ENCODE data around the gene PAH. TPM values are rescaled to one million over a fixed set of nuclear protein-coding genes. Genes with fewer than 3 reads are reported as not detected.

Gene PAH
- total and polyA plus RNA-seq, 2 donors, result 0.61 to 1.3 TPM

DNA sequence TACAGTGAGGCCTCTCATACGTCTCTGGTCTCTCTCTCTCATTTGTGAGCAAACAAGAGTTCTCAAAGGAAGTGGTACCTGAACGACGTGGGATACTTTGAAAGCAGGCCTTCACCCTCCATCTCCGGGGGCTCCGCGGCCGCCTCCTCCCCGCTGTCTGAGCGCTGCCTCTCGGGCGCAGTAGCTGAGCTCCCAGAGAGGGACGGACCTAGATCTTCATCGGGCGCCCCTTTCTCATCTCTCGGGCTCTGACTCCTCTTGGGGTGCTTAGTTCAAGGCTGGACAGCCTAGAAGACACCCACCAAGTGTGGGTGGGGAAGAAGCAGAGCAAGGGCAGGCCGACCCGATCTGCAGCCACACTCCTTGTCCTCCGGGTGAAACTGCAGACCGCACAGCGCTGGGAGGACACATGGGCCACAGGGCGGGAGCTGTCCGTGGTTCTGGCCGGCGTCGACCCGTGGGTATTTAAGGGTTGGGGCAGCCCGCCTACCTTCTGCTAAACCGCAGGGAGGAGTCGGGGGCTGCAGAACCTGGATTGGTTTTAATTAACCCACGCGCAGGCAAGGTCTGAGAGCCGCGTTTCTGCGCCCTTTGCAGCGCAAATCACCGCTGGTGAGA lies 92.7 kb downstream of the PAH start:
- 9% methylated on average over 36 of the region's 36 CpGs for WGBS
- DNase-seq (ENCODE audit: low read depth in 6 of 9, low spot score in 9 of 9), result peak in 2 of 9 donors; percentile 4 to 5
- H3K4me1 ChIP-seq (ENCODE audit: control insufficient read depth in 2 of 2, insufficient read depth in 2 of 2, low read length in 2 of 2), result no peaks in the 10 kb centered on the region
- no peak overlapping the region for H3K27ac ChIP-seq (ENCODE audit: low read depth in 1 of 2, low read length in 1 of 2)
- H3K4me3 ChIP-seq (ENCODE audit: low read length in 2 of 2), result no peak overlapping the region
- no peaks in the 10 kb centered on the region for H3K9me3 ChIP-seq (ENCODE audit: control insufficient read depth in 2 of 2, insufficient read depth in 1 of 2, low read length in 1 of 2)
- peaks cover 8 to 14% of the 10 kb centered on the region in 2 donors for H3K27me3 ChIP-seq (ENCODE audit: control insufficient read depth in 2 of 2, insufficient read depth in 1 of 2, low read length in 1 of 2)
- H3K36me3 ChIP-seq (ENCODE audit: control insufficient read depth in 2 of 2, insufficient read depth in 2 of 2, low read length in 1 of 2), result no peaks in the 10 kb centered on the region

DNA sequence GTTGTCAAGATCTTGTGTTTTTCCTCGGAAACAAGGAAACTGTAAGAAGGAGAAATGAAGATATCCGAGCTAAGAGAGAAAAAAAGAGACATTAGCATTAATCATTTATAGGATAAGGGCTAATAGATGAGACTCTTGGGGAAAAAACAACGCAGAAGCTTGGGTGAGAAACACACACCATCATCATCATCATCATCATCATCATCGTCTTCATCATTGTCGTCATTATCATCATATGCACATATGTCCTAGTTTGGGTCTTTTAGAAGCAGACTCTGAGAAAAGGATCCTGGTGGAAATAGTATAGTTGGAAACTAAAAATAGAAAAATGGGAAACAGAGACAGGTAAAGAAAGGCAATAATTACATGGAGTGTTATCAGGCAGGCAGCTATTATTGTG lies 95.9 kb downstream of the PAH start:
- Histone ChIP-seq H3K36me3 (ENCODE audit: control insufficient read depth in 2 of 2, insufficient read depth in 2 of 2, low read length in 1 of 2) (no peaks in the 10 kb centered on the region), H3K4me1 (ENCODE audit: control insufficient read depth in 2 of 2, insufficient read depth in 2 of 2, low read length in 2 of 2) (no peaks in the 10 kb centered on the region), H3K27ac (ENCODE audit: low read depth in 1 of 2, low read length in 1 of 2) (no peak overlapping the region), H3K9me3 (ENCODE audit: control insufficient read depth in 2 of 2, insufficient read depth in 1 of 2, low read length in 1 of 2) (no peaks in the 10 kb centered on the region), H3K4me3 (ENCODE audit: low read length in 2 of 2) (no peak overlapping the region), H3K27me3 (ENCODE audit: control insufficient read depth in 2 of 2, insufficient read depth in 1 of 2, low read length in 1 of 2) (peaks cover 8 to 14% of the 10 kb centered on the region in 2 donors)
- 79% methylated on average over 5 of the region's 5 CpGs for WGBS
- DNase-seq (ENCODE audit: low read depth in 6 of 9, low spot score in 9 of 9), result no peak

DNA sequence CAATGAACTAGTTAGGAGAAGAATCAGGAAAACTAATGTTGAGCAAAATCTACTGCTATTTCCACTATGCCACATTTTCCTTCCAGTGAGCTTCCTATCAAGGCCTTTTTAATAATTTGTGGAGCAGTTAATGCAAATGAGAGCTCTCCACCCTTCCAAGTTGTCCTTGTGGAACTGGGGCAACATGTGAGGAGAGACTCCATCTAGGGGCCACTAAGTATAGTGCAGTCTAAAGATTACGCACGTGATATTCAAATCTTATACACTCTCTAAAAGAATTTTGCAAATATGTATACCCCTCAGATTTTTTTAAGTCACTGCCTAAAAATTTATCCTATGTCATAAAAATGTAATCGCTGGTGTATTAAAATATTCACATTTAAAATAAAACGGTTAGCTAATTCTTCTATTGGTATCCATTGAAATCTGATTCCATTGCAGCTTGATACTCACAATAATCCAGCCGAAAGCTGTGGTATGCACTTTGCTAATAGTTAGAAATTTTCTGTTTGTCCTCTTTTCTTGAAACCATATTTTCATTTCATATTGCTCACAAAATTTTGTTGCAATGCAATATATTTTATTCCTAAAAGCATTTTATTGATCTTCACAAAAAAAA lies 100.1 kb downstream of the PAH start:
- peak in 1 of 9 donors; percentile 3 for DNase-seq (ENCODE audit: low read depth in 6 of 9, low spot score in 9 of 9)
- H3K4me1 ChIP-seq (ENCODE audit: control insufficient read depth in 2 of 2, insufficient read depth in 2 of 2, low read length in 2 of 2), result no peaks in the 10 kb centered on the region
- no peak overlapping the region for H3K27ac ChIP-seq (ENCODE audit: low read depth in 1 of 2, low read length in 1 of 2)
- H3K36me3 ChIP-seq (ENCODE audit: control insufficient read depth in 2 of 2, insufficient read depth in 2 of 2, low read length in 1 of 2), result no peaks in the 10 kb centered on the region
- no peak overlapping the region for H3K4me3 ChIP-seq (ENCODE audit: low read length in 2 of 2)
- H3K27me3 ChIP-seq (ENCODE audit: control insufficient read depth in 2 of 2, insufficient read depth in 1 of 2, low read length in 1 of 2), result no peaks in the 10 kb centered on the region
- WGBS, result 15% methylated on average over 5 of the region's 5 CpGs
- H3K9me3 ChIP-seq (ENCODE audit: control insufficient read depth in 2 of 2, insufficient read depth in 1 of 2, low read length in 1 of 2), result no peaks in the 10 kb centered on the region

DNA sequence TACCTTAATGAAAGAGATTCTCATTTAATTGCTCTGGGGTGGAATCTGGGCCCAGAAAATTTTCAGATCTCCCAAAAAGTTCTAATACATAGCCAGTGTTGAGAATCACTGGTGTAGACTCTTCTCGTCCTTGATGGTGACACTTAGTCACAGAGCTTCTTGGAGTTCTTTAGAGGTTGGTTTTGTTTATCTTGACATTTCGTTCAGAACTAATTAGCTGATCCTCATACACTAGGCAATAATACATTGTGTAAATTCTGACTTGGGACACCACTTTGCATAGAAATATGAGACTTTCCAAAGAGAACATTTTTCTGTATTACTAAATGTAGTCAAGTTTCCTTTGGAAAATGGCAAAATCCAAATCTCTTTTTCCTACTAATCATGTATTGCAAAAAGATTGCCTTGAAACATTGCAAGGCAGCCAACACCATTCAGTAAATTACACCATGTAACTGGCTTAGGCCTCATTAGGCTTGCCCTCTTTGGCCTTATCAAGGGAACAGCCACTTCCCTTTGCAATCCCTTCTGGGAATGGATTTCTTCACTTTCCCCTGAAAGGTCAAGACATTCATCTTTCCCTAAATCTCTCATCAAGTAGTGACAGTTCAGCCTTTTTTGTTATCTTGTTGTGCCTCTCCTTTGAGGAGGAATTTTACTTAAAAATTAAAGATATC lies 102.2 kb downstream of the PAH start:
- Histone ChIP-seq H3K27me3 (ENCODE audit: control insufficient read depth in 2 of 2, insufficient read depth in 1 of 2, low read length in 1 of 2) (no peaks in the 10 kb centered on the region), H3K27ac (ENCODE audit: low read depth in 1 of 2, low read length in 1 of 2) (no peak overlapping the region), H3K36me3 (ENCODE audit: control insufficient read depth in 2 of 2, insufficient read depth in 2 of 2, low read length in 1 of 2) (no peaks in the 10 kb centered on the region), H3K9me3 (ENCODE audit: control insufficient read depth in 2 of 2, insufficient read depth in 1 of 2, low read length in 1 of 2) (no peaks in the 10 kb centered on the region), H3K4me3 (ENCODE audit: low read length in 2 of 2) (no peak overlapping the region), H3K4me1 (ENCODE audit: control insufficient read depth in 2 of 2, insufficient read depth in 2 of 2, low read length in 2 of 2) (no peaks in the 10 kb centered on the region)
- 65% methylated on average over 2 of the region's 2 CpGs for WGBS
- DNase-seq (ENCODE audit: low read depth in 6 of 9, low spot score in 9 of 9), result no peak

DNA sequence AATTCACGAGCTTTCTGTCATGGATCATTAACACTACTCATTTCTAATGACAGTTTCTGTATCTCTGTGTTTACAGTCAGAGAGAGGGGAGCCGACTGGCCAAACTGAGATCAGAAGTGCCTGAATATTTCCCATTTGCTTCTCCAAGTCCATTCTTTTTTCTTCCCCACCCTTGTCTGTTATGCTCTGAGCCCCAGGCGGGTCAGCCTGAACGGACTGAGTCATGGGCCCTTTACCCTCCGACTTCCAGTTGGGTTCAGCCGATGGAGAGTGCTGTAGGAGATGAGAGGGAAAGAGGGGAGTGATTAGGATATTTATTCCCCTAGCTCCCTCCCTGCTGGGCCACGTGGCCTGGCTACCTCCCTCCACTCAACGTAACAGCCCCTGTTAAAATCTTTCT lies 104.7 kb downstream of the PAH start:
- H3K27me3 ChIP-seq (ENCODE audit: control insufficient read depth in 2 of 2, insufficient read depth in 1 of 2, low read length in 1 of 2), result no peaks in the 10 kb centered on the region
- no peaks in the 10 kb centered on the region for H3K36me3 ChIP-seq (ENCODE audit: control insufficient read depth in 2 of 2, insufficient read depth in 2 of 2, low read length in 1 of 2)
- H3K4me3 ChIP-seq (ENCODE audit: low read length in 2 of 2), result no peak overlapping the region
- no peaks in the 10 kb centered on the region for H3K4me1 ChIP-seq (ENCODE audit: control insufficient read depth in 2 of 2, insufficient read depth in 2 of 2, low read length in 2 of 2)
- 48% methylated on average over 8 of the region's 8 CpGs for WGBS
- H3K9me3 ChIP-seq (ENCODE audit: control insufficient read depth in 2 of 2, insufficient read depth in 1 of 2, low read length in 1 of 2), result no peaks in the 10 kb centered on the region
- DNase-seq (ENCODE audit: low read depth in 6 of 9, low spot score in 9 of 9), result no peak
- no peak overlapping the region for H3K27ac ChIP-seq (ENCODE audit: low read depth in 1 of 2, low read length in 1 of 2)

DNA sequence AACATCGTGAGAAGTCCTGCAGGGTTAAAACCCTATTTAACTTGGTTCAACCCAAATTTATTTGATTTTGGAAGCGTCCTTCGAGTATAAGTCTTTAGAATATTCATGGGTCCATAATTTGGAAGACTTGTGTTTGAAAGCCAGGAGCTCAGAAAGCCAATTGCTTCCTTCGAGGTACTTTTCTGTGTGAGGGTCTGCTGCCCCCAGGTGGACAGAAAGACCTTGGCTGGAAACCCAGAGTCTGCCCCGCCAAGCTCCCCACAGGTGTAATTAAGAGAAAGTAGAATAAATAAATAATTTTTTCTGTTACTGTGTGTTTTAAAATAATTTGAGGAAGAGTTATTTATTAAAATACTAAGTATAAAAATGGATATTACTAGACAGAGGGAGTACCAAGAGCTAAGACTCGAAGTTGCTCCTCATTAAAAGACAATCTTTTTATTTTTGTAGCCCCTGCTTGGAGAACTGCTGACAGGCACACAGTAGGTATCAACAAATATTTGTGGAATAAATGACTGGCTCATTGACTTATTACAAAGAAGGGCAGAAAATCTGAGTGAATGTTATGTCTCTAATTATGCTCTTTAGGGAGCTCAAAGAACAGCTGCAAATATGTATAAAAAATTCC lies 105.8 kb downstream of the PAH start:
- no peaks in the 10 kb centered on the region for H3K4me1 ChIP-seq (ENCODE audit: control insufficient read depth in 2 of 2, insufficient read depth in 2 of 2, low read length in 2 of 2)
- H3K27ac ChIP-seq (ENCODE audit: low read depth in 1 of 2, low read length in 1 of 2), result no peak overlapping the region
- no peaks in the 10 kb centered on the region for H3K27me3 ChIP-seq (ENCODE audit: control insufficient read depth in 2 of 2, insufficient read depth in 1 of 2, low read length in 1 of 2)
- H3K4me3 ChIP-seq (ENCODE audit: low read length in 2 of 2), result no peak overlapping the region
- H3K9me3 ChIP-seq (ENCODE audit: control insufficient read depth in 2 of 2, insufficient read depth in 1 of 2, low read length in 1 of 2), result no peaks in the 10 kb centered on the region
- H3K36me3 ChIP-seq (ENCODE audit: control insufficient read depth in 2 of 2, insufficient read depth in 2 of 2, low read length in 1 of 2), result no peaks in the 10 kb centered on the region
- WGBS, result 29% methylated on average over 6 of the region's 6 CpGs
- peak in 1 of 9 donors; percentile 6 for DNase-seq (ENCODE audit: low read depth in 6 of 9, low spot score in 9 of 9)

DNA sequence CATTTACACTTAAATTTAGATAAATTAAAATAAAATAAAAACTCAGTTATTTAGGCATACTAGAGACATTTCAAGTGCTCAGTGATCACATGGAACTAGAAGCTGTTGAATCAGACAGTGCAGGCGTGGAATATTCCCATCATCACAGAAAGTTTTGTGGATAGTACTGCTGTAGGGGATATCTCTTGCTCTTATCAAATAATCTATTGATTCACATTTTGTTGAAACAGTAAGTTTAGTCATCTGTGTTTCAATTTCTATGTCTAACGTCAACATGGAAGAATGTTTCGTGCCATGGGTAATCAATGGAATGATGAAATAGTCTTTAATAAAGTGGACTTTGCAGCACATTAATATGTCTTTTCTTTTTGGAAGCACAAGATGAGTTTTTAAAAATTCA lies 108.6 kb downstream of the PAH start:
- Histone ChIP-seq H3K9me3 (ENCODE audit: control insufficient read depth in 2 of 2, insufficient read depth in 1 of 2, low read length in 1 of 2) (no peaks in the 10 kb centered on the region), H3K4me3 (ENCODE audit: low read length in 2 of 2) (no peak overlapping the region), H3K4me1 (ENCODE audit: control insufficient read depth in 2 of 2, insufficient read depth in 2 of 2, low read length in 2 of 2) (no peaks in the 10 kb centered on the region), H3K36me3 (ENCODE audit: control insufficient read depth in 2 of 2, insufficient read depth in 2 of 2, low read length in 1 of 2) (no peaks in the 10 kb centered on the region), H3K27ac (ENCODE audit: low read depth in 1 of 2, low read length in 1 of 2) (no peak overlapping the region), H3K27me3 (ENCODE audit: control insufficient read depth in 2 of 2, insufficient read depth in 1 of 2, low read length in 1 of 2) (no peaks in the 10 kb centered on the region)
- WGBS, result 96% methylated on average over 3 of the region's 3 CpGs
- DNase-seq (ENCODE audit: low read depth in 6 of 9, low spot score in 9 of 9), result no peak

DNA sequence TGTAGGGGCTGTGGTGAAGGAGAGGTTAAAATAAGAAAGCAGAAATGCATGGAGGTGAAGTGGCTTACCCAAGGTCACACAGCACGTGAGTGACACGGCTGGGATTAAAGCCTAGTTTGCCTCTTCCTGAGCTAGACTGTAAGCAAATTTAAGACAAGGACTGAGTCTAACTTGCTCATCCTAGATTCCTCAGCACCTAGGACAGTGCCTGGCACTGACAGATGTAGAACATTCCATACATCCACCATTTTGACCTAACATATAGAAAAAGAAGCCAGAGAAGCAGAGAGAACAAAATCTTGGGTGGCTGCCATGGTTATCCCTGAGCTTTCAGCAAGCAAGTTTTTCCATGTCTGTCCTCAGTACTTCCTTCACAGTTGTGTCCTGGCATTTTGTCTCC lies 110.5 kb downstream of the PAH start:
- H3K27ac ChIP-seq (ENCODE audit: low read depth in 1 of 2, low read length in 1 of 2), result no peak overlapping the region
- H3K36me3 ChIP-seq (ENCODE audit: control insufficient read depth in 2 of 2, insufficient read depth in 2 of 2, low read length in 1 of 2), result no peaks in the 10 kb centered on the region
- no peak for DNase-seq (ENCODE audit: low read depth in 6 of 9, low spot score in 9 of 9)
- H3K4me1 ChIP-seq (ENCODE audit: control insufficient read depth in 2 of 2, insufficient read depth in 2 of 2, low read length in 2 of 2), result no peaks in the 10 kb centered on the region
- 93% methylated on average over 2 of the region's 2 CpGs for WGBS
- no peaks in the 10 kb centered on the region for H3K9me3 ChIP-seq (ENCODE audit: control insufficient read depth in 2 of 2, insufficient read depth in 1 of 2, low read length in 1 of 2)
- H3K27me3 ChIP-seq (ENCODE audit: control insufficient read depth in 2 of 2, insufficient read depth in 1 of 2, low read length in 1 of 2), result no peaks in the 10 kb centered on the region
- no peak overlapping the region for H3K4me3 ChIP-seq (ENCODE audit: low read length in 2 of 2)

DNA sequence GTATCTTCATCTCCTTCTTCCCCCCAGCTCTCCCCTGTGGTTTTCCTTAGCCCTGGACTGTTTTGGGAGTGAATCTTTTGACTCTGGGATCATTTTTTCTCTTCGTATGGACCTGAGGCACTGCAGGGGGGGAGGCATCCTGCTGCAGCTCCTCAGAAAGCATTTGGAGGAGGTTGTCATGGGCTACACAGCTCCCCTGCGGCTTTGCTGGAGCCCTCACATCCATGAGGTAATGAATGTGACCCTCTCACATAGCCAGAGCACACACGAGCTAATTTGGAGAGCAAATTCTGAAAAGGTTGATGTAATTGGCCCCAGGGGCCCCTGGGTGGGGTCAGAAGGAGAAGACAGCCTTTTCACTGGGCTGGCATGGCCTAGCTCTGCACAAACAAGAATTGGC lies 110.9 kb downstream of the PAH start:
- no peaks in the 10 kb centered on the region for H3K4me1 ChIP-seq (ENCODE audit: control insufficient read depth in 2 of 2, insufficient read depth in 2 of 2, low read length in 2 of 2)
- WGBS, result 45% methylated on average over 3 of the region's 3 CpGs
- no peaks in the 10 kb centered on the region for H3K9me3 ChIP-seq (ENCODE audit: control insufficient read depth in 2 of 2, insufficient read depth in 1 of 2, low read length in 1 of 2)
- no peak overlapping the region for H3K27ac ChIP-seq (ENCODE audit: low read depth in 1 of 2, low read length in 1 of 2)
- no peak overlapping the region for H3K4me3 ChIP-seq (ENCODE audit: low read length in 2 of 2)
- no peak for DNase-seq (ENCODE audit: low read depth in 6 of 9, low spot score in 9 of 9)
- H3K36me3 ChIP-seq (ENCODE audit: control insufficient read depth in 2 of 2, insufficient read depth in 2 of 2, low read length in 1 of 2), result no peaks in the 10 kb centered on the region
- H3K27me3 ChIP-seq (ENCODE audit: control insufficient read depth in 2 of 2, insufficient read depth in 1 of 2, low read length in 1 of 2), result no peaks in the 10 kb centered on the region
